Smooth muscle cell (in vitro differentiated cells): ENCODE measurements around the gene ZSCAN12. TPM values are rescaled to one million over a fixed set of nuclear protein-coding genes. Genes with fewer than 3 reads are reported as not detected.
A peak's percentile ranks its signal among the peaks of the same experiment; 100 is the strongest.

Source experiments
- DNase-seq: peaks from one replicate; lab custom pipeline; 2025; ENCODE audit not compliant: unreplicated experiment; lab: John Stamatoyannopoulos, UW
- H2AFZ ChIP-seq: fragments of 200-600 bp; sonication (generic); 2 replicates; pipeline ENCODE4 v1.6.0; 2016; ENCODE audit warnings: antibody characterized with exemption, low read depth, mild to moderate bottlenecking
- H3F3A ChIP-seq: fragments of 200-600 bp; sonication (generic); 2 replicates; pipeline ENCODE4 v1.6.0; 2017; ENCODE audit warnings: antibody characterized with exemption, low read depth
- H3K27ac ChIP-seq: fragments of 200-600 bp; sonication (generic); 2 replicates; pipeline ENCODE4 v1.5.1; 2016; ENCODE audit warnings: low read depth, mild to moderate bottlenecking
- H3K27me3 ChIP-seq: fragments of 200-600 bp; sonication (generic); 2 replicates; pipeline ENCODE4 v1.6.1; 2016; ENCODE audit warnings: low read depth, mild to moderate bottlenecking
- H3K36me3 ChIP-seq: fragments of 200-600 bp; sonication (generic); 2 replicates; pipeline ENCODE4 v1.5.1; 2016; ENCODE audit warnings: low read depth
- H3K4me1 ChIP-seq: fragments of 200-600 bp; sonication (generic); 2 replicates; pipeline ENCODE4 v1.5.1; 2016; ENCODE audit warnings: low read depth
- H3K4me2 ChIP-seq: fragments of 200-600 bp; sonication (generic); 2 replicates; pipeline ENCODE4 v1.6.0; 2016; ENCODE audit warnings: mild to moderate bottlenecking
- H3K4me3 ChIP-seq: fragments of 200-600 bp; sonication (generic); 2 replicates; pipeline ENCODE4 v1.5.1; 2016; ENCODE audit warnings: mild to moderate bottlenecking
- H3K79me2 ChIP-seq: fragments of 200-600 bp; sonication (generic); 2 replicates; pipeline ENCODE4 v1.6.0; 2016; ENCODE audit warnings: low read depth, mild to moderate bottlenecking
- H3K9ac ChIP-seq: fragments of 200-600 bp; sonication (generic); 2 replicates; pipeline ENCODE4 v1.6.0; 2016; ENCODE audit warnings: low read depth
- H3K9me3 ChIP-seq: fragments of 200-600 bp; sonication (generic); replicated peaks from 2 replicates; pipeline ENCODE4 v1.5.1; 2016; ENCODE audit warnings: low read depth
- H4K20me1 ChIP-seq: fragments of 200-600 bp; sonication (generic); 2 replicates; pipeline ENCODE4 v1.6.0; 2016; ENCODE audit warnings: low read depth
- CTCF ChIP-seq: fragments of 200-600 bp; sonication (generic); IDR thresholded peaks from 2 replicates; pipeline ENCODE4 v1.5.1; 2017; ENCODE audit warnings: borderline replicate concordance, mild to moderate bottlenecking, antibody characterized with exemption; ENCODE audit not compliant: insufficient read depth, poor library complexity, severe bottlenecking
- WGBS: methylation state at CpG from one replicate; pipeline ENCODE4 v1.1.7; 2016; ENCODE audit warnings: low lambda C conversion rate; 5-methylcytosine and 5-hydroxymethylcytosine counted together
- polyA plus RNA-seq: library from polyadenylated mRNA; unstranded; fragments of >200 nt; fragmentation: Nextera tagmentation; extraction: Ambion mirVana; gene quantifications from 2 replicates; pipeline ENCODE4 v1.2.1, GENCODE V29; 2016
- total RNA-seq: library from RNA; depleted of rRNA; stranded (reverse); fragments of >200 nt; gene quantifications from 2 replicates; pipeline ENCODE4 v1.2.3, GENCODE V29; 2014

ZSCAN12 gene
- total and polyA plus RNA-seq, 2 experiments from 2014 or later, result 1.3 to 6.8 TPM

GRCh38 chr6:28353356-28353755, 46.2 kb downstream of the ZSCAN12 start:
- Histone ChIP-seq H3K4me1 (peaks cover 8% of the 10 kb centered on the region), H3K27ac (no peak overlapping the region), H3K79me2 (peaks cover 32% of the 10 kb centered on the region), H3F3A (no peaks in the 10 kb centered on the region), H3K36me3 (no peaks in the 10 kb centered on the region), H4K20me1 (peaks cover 5% of the 10 kb centered on the region), H3K27me3 (no peaks in the 10 kb centered on the region), H2AFZ (no peak overlapping the region), H3K9ac (no peak overlapping the region), H3K4me2 (no peak overlapping the region), H3K4me3 (no peak overlapping the region), H3K9me3 (no peaks in the 10 kb centered on the region)
- 94% methylated on average over 3 of the region's 3 CpGs for WGBS
- TF ChIP-seq CTCF, result no peak
- DNase-seq, result no peak

GRCh38 chr6:28351493-28351925, 48.0 kb downstream of the ZSCAN12 start:
- no peak for TF ChIP-seq CTCF
- 84% methylated on average over 2 of the region's 2 CpGs for WGBS
- Histone ChIP-seq H3F3A (no peaks in the 10 kb centered on the region), H3K79me2 (peaks cover 28% of the 10 kb centered on the region), H4K20me1 (peaks cover 5% of the 10 kb centered on the region), H3K27ac (no peak overlapping the region), H2AFZ (no peak overlapping the region), H3K9me3 (no peaks in the 10 kb centered on the region), H3K36me3 (no peaks in the 10 kb centered on the region), H3K27me3 (peaks cover 12% of the 10 kb centered on the region), H3K4me3 (peak overlapping the region; percentile 74), H3K4me1 (peaks cover 8% of the 10 kb centered on the region), H3K9ac (no peak overlapping the region), H3K4me2 (peak overlapping the region; percentile 88)
- no peak for DNase-seq

- H3K4me3 ChIP-seq, result peak overlapping the region; percentile 74
- 81% methylated on average over 2 of the region's 2 CpGs for WGBS
These were observed 48.5 kb downstream of the ZSCAN12 start for GRCh38 chr6:28351087-28351486.

More at GRCh38 chr6:28351087-28351486, 48.5 kb downstream of the ZSCAN12 start:
- H3K79me2 ChIP-seq, result peaks cover 27% of the 10 kb centered on the region
- no peaks in the 10 kb centered on the region for H3K36me3 ChIP-seq
- H3K4me2 ChIP-seq, result peak overlapping the region; percentile 88
- H3K27ac ChIP-seq, result no peak overlapping the region
- H4K20me1 ChIP-seq, result peaks cover 5% of the 10 kb centered on the region
- peaks cover 8% of the 10 kb centered on the region for H3K4me1 ChIP-seq
- no peaks in the 10 kb centered on the region for H3F3A ChIP-seq
- no peak overlapping the region for H2AFZ ChIP-seq
- no peaks in the 10 kb centered on the region for H3K9me3 ChIP-seq
- peaks cover 16% of the 10 kb centered on the region for H3K27me3 ChIP-seq
- TF ChIP-seq CTCF, result no peak
- H3K9ac ChIP-seq, result no peak overlapping the region
- no peak for DNase-seq
